Measurements from ENCODE around the gene PROCA1. TPM values are rescaled to one million over a fixed set of nuclear protein-coding genes. Genes with fewer than 3 reads are reported as not detected.

PROCA1 gene
- total and polyA plus RNA-seq, 8 donors, result 0.14 to 5.8 (median 2.5) TPM; not detected in 2

DNA sequence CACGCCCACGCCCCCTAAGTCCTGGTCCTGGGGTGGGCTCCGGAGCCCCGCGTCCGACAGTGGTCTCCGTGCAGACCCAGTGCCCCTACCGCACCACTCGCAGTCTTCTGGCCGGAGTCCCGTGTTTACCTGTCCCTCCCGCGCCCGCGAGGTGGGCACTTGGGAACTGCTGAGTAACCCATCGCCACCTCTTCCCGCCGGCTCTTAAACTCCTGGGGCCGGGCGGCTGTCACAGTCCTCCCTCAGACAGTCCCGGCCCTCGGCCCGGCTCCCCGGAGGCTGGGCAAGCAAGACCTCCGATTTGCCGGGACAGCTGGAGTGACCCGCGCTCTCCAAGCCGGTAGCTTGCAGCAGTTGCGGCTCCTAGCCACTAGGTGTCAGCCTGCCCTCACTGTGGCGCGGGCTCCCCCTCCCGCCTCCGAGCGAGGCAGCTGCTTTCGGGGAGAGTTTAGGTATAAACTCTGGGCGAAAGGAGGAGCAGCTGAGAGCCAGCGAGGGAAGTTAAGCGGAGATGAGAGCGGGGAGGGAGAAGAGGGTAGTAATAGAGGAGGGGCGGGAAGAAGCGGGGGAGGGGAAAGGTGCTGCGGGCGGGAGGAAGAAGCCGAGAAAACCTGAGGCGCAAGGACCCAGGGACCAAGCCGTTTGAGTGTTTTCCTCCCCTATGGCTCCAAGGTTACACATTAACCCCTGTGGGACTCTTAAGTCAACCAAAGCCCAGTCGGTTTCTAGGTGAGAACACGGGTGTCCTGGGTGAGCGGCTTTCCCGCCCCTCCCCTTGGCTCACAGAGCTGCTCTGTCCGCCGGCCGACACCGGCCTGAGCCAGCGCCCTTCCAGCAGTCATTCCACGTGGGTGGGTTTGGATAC lies 15.2 kb upstream of the PROCA1 start:
- H3K4me1 ChIP-seq, result peaks cover 32 to 72% (median 69%) of the 10 kb centered on the region in 4 donors
- WGBS, 5 donors, result 0 to 1% (median 1%) methylated on average over 30 to 57 of the region's 57 CpGs
- no peaks in the 10 kb centered on the region for H3K9me3 ChIP-seq
- H3K27me3 ChIP-seq, result no peaks in the 10 kb centered on the region
- intact Hi-C loops (cut with DNase I; ENCODE audit: low total_unique reads), result no loop called here
- peak overlapping the region; percentile 91 to 99 (median 99) for H3K27ac ChIP-seq
- peak overlapping the region; percentile 74 to 88 (median 79) for H3K4me3 ChIP-seq
- TF ChIP-seq EP300 (IDR thresholded peaks at IDR 0.05) (no peak), POLR2A (IDR thresholded peaks at IDR 0.05) (no peak), POLR2AphosphoS5 (IDR thresholded peaks at IDR 0.05) (peak; percentile 25 to 83 (median 38)), CTCF (IDR thresholded peaks at IDR 0.05) (peak in 6 of 7 experiments; percentile 77 to 100 (median 99))
- peaks cover 22 to 33% (median 32%) of the 10 kb centered on the region in 4 donors for H3K36me3 ChIP-seq
- peak; percentile 96 to 98 for DNase-seq

GRCh38 chr17:28726226-28726626 lies 14.5 kb upstream of the PROCA1 start, which contains the start of gene TLCD1:
Gene TLCD1, minus strand, starts transcription at chr17:28726233. Its CDS starts 136 bp downstream, at chr17:28726097.
- intact Hi-C loops (cut with DNase I; ENCODE audit: low total_unique reads), result no loop called here
- Histone ChIP-seq H3K9me3 (no peaks in the 10 kb centered on the region), H3K27ac (peak within 1 kb of the TSS; percentile 91 to 99 (median 99)), H3K36me3 (peaks cover 26 to 39% (median 38%) of the 10 kb centered on the region in 4 donors), H3K27me3 (no peaks in the 10 kb centered on the region), H3K4me3 (peak within 1 kb of the TSS; percentile 74 to 88 (median 79)), H3K4me1 (peaks cover 39 to 78% (median 75%) of the 10 kb centered on the region in 4 donors)
- TF ChIP-seq POLR2A (IDR thresholded peaks at IDR 0.05), result no peak
- no peak for TF ChIP-seq EP300 (IDR thresholded peaks at IDR 0.05)
- no peak for TF ChIP-seq POLR2AphosphoS5 (IDR thresholded peaks at IDR 0.05)
- no peak for TF ChIP-seq CTCF (IDR thresholded peaks at IDR 0.05)
- 0 to 1% (median 0%) methylated on average over 24 to 49 of the region's 49 CpGs for whole genome bisulfite sequencing, 5 donors
- DNase-seq, result peak; percentile 69 to 91

DNA sequence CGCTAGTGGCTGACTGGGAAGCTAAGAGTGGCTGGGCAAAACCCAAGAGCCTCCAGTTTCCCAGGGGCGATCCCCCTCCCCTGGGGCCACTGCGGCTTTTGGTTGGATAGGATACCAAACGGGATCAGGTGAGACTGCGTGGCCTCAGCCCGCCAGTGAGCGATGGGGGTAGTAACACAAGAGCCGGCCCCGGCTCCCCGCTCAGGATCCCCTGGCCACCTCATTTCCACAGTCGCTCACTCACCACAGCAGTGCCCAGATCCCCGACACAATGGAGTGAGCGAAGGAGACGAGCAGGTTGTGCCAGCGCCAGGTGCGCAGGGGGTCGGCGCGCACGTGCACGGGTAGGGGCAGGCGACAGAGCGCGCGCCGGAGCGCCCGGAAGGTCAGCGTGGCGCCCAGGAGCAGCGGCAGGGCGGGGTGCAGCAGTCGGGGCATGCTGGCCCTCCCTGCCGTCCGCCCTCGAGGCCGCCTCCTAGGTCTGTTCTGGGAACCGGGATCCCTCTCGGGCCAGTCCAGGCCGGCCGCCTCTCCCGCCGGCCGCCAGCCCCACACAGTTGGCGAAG lies 14.1 kb upstream of the PROCA1 start:
- Histone ChIP-seq H3K27ac (peak overlapping the region; percentile 91 to 99 (median 99)), H3K4me1 (peaks cover 43 to 83% (median 80%) of the 10 kb centered on the region in 4 donors), H3K9me3 (no peaks in the 10 kb centered on the region), H3K36me3 (peaks cover 31 to 44% (median 43%) of the 10 kb centered on the region in 4 donors), H3K4me3 (peak overlapping the region; percentile 74 to 88 (median 79)), H3K27me3 (no peaks in the 10 kb centered on the region)
- intact Hi-C loops (cut with DNase I; ENCODE audit: low total_unique reads), result no loop called here
- TF ChIP-seq POLR2A (IDR thresholded peaks at IDR 0.05) (no peak), EP300 (IDR thresholded peaks at IDR 0.05) (no peak), CTCF (IDR thresholded peaks at IDR 0.05) (no peak), POLR2AphosphoS5 (IDR thresholded peaks at IDR 0.05) (peak in 2 of 3 donors; percentile 6 to 83)
- DNase-seq, result peak in 1 of 2 donors; percentile 73
- WGBS, 5 donors, result 0 to 2% (median 2%) methylated on average over 8 to 45 of the region's 45 CpGs

DNA sequence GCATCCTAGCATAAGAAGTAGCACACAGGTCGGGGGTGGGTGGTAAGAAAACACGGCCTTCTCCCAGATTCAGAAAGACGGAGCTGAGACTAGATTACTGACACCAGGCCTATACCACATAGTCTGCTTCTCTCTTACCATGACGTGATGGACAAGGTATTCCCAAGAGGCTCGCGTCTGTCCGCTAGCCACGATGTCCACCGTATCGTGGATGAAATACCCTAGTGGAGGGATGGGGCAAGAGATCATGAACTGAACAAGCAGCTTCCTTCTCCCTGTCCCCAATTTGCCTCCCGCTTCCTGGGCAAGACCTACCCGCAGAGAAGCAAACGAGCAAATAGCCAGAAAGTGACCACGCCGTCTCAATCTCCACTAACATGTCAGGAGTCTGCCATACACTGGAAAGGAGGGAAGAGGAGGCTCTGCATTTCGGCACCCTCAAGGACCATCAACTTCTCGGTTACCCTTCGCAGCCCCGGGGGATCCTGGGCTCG lies 13.5 kb upstream of the PROCA1 start:
- TF ChIP-seq EP300 (IDR thresholded peaks at IDR 0.05) (no peak), POLR2A (IDR thresholded peaks at IDR 0.05) (no peak), CTCF (IDR thresholded peaks at IDR 0.05) (peak in 1 of 7 experiments; percentile 4), POLR2AphosphoS5 (IDR thresholded peaks at IDR 0.05) (peak in 1 of 3 donors; percentile 67)
- intact Hi-C loops (cut with DNase I; ENCODE audit: low total_unique reads), result no loop called here
- Histone ChIP-seq H3K4me3 (peak overlapping the region; percentile 74 to 88 (median 79)), H3K27ac (peak overlapping the region; percentile 91 to 99 (median 99)), H3K9me3 (no peaks in the 10 kb centered on the region), H3K27me3 (no peaks in the 10 kb centered on the region), H3K4me1 (peaks cover 48 to 88% (median 86%) of the 10 kb centered on the region in 4 donors), H3K36me3 (peaks cover 32 to 45% (median 44%) of the 10 kb centered on the region in 4 donors)
- no peak for DNase-seq
- 17 to 22% (median 22%) methylated on average over 20 of the region's 20 CpGs for WGBS, 5 donors
